GM19035 (cell line): Measurements from ENCODE around the gene RNF213.

ENCODE experiments used
- ATAC-seq: cut with Tn5 transposase; IDR thresholded peaks from one replicate; pipeline ENCODE4 v1.9.1; 2021; ENCODE audit not compliant: unreplicated experiment

The RNF213 gene

DNA sequence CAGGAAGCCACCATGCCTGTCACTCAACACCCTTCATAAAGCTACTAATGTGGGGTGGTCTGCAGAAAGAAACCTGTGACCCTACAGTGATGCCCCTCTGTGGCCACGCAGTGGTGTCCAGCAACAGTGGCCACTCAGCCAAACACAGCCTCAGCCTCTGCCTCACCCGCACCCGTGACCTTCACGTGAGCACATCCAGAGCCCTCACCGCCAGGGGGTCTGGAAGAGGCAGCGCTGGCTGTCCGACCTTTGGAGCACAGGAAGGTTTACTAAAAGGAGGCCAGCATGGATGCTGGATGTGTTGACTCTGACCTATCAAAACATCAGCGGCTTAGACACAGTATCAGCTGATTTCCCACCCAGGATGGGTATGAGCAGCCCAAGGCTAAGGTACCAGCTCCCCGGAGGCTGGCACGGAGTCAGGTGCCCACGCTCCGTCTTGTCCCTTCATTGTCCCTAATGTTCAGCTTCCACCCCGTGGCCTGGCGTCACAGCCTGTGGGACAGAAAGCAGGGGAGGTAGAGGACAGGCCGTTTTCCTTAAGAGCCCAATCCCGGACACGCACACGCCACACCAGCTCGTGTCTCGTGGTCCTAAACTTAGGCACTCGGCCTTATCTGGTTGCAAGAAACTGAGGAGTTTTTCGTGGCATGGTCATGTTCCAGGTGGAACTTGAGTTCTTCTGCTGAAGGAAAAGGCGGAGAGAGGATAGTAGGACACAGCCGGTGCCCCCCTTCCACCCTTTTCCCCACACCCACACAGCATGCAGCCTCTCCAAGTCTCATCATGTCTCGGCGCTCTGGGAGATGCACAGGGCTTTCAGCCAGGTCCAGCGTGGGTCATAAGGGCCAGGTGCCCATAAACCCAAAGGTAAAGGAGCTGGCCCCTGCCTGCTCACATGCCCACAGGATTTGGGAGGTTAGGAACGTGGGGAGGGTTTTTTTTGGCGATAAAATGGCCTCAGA lies 104.6 kb downstream of the RNF213 start:
- no peak for ATAC-seq

DNA sequence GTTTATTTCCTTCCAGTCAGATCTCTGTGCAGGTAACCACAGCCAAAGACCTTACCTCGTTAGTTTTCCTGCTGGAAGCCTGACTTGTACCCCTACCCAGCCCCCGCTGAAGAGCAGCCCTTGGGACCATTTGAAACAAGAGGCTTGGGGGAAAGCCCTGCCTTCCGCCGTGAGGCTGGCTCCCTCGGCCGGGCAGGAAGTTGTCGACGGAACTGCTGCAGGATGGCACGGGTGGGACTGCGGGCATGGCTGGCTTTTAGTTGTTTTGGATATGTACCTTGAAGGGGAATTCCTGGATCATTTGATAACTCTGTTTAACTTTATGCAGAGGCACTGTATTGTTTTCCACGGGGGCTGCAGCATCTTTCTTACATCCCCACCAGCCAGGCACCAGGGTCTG lies 105.3 kb downstream of the RNF213 start:
- no peak for ATAC-seq

DNA sequence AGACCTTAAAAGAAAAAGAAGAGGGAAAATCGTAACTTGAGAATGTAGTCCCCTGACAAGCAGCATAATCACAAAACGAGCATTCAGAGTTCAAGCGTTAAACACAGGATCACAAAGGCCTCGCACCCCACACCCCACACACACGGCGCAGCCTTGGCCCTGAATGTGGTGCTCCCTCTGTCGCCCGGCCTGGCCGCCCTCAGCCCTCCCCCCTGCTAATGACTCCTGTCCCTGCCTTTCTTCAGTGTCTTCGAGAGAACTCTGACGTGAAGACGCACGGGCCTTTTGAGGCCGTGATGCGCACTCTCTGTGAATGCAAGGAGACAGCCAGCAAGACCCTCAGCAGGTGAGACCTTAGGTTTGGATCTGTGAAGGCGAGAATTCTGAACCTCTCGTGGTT lies 106.9 kb downstream of the RNF213 start:
- ATAC-seq, result no peak

DNA sequence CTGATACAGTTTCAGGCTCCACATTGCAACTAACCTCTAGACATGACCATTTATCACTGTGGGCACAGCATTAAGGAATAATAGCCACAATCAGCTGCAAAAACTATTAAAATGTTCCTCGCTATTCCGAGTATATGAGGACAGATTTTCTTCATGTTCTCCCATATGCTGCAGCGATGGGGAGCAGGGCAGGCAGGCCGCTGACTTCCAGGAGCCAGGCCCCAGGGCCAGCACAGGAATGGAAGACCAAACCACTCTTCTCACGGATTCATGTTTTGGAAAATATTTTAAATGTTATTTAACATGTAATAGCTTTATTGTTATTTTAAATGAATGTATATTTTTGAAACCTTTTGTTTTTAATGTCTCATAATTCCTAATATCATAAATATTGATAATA lies 110.5 kb downstream of the RNF213 start:
- ATAC-seq, result no peak

DNA sequence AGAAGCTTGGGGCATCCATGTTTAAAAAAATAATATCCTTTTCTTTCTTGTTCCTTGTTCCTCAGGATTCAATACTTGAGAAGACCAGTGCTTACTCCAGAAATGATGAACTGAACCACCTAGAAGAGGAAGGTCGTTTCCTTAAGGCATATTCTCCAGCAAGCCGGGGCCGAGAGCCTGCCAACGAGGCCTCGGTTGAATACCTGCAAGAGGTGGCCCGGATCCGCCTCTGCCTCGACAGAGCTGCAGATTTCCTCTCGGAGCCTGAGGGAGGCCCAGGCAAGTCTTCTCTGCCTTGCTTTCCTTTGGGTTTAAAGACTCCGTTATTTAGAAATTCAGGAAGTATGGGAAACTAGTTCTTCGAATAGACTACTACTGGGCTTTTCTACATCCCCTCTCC lies 111.8 kb downstream of the RNF213 start:
- ATAC-seq, result no peak

DNA sequence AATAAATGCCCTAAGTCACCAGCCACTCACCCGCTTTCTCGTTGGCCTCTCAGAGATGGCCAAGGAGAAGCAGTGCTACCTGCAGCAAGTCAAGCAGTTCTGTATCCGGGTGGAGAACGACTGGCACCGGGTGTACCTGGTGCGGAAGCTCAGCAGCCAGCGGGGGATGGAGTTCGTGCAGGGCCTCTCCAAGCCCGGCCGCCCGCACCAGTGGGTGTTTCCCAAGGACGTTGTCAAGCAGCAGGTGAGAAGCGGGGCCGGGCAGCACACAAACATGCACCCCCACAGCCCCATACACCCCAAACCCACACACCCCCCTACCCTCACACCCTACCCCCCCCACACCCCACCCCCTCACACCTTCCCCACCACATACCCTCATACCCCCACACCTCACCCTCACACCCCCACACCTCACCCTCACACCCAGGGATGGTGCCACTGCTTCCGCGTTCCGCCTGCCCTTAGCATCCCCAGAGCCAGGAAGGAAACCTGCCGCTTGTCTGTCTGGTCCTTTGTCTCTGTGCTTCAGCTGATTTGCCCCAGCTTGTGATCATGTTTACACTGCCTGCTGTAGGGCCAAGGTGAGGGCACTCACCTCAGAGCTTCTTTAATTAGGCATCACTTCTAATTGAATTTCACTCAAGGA lies 112.4 kb downstream of the RNF213 start:
- no peak for ATAC-seq

DNA sequence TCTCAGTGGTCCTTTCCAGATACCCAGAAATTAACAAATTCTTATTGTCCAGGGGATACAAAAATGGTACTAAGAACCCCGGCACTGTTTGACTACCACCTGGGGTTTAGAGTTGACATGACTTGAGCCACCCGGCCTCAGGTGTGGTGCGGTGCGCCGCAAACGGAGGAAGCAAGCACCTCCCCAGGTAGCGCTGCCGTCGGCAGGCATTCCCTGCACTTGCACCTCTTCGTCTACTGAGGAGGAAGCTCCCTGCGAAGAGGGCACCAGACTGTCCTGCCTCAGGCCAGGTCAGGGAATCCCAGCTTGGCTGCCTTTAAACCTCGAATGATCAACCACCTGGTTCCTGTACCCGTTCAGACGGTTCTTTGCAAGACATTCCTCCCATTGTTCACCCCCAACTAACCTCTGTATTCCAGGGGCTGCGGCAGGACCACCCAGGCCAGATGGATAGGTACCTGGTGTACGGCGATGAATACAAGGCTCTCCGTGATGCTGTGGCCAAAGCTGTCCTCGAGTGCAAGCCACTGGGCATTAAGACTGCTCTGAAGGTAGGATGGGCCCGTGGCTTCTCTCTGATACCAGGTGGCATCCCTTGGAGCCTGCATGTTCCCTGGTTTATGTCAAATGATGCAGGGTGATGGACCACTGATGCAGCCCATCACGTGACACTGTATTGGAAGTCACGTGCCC lies 113.5 kb downstream of the RNF213 start:
- ATAC-seq, result no peak

DNA sequence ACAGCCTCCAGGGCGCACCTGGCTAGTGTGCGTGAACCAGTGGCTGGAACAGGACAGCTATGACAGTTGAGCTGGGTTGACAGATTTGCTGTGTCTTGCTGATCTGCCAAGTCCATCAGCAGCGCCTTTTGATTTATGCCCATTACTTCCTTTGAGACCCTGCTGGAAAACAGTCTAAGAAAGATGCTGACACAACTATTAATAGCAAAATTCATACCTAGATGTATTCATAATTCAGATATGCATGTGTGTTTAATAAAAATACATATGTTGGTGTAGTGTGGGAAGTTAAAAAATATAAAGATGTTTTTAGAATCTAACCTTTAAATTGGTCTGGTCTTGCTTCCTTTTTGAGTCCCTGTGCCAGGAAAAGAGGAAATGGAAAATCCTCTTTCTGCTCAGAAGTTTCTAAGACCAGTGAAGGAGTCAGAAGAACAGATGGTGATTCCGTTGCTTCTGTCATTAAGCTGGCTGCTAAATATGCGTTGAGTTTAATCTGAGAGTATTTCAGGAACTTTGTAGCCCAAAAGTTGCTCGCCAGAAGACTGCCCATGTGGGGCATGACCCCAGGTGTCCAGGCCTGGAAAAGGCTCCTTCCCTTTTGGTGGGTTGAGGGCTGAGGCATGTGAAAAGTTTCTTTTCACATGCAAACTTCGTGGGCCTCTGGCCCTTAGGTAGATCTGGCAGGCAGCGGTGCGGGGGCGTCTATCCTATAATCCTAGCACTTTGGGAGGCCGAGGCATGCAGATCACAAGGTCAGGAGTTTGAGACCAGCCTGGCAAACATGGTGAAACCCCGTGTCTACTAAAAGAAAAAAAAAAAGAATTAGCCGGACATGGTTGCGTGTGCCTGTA lies 114.3 kb downstream of the RNF213 start:
- no peak for ATAC-seq

DNA sequence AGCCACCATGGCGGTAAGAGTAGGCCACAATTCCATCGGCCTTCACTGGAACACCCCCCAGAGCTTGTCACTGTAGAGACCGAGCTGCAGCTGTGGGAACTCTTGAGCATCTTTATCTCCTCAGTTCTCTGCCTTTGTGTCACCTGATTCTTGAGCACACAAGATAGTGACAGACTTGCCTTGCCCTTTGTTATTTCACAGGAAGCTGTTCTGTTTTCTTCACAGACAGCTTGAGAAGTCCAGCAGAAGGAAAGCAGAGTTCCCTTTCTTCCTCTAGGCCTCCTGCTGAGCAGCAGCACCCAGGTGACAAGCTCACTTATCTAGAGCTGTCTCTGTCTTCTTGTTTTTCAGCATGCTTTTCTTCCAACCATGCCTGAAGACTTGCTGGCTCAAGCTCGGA lies 115.9 kb downstream of the RNF213 start:
- no peak for ATAC-seq

DNA sequence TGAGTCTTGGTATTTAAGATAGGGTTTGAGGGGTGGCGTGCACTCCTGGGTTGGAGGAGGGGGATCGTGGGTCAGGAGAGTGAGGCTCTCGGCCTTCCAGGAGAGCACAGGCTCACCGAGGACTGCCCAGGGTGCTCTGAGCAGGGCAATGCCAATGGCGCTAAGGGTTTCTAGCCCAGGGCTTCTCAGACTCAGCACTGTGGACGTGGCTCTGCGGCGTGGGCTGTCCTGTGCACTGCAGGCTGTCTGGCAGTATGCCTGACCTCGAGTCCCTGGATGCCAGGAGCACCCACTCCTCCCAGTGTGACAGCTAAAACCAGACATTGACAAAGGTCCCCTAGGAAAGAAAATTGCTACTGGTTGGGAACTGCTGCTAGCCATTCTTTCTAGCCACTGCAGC lies 117.1 kb downstream of the RNF213 start:
- no peak for ATAC-seq

DNA sequence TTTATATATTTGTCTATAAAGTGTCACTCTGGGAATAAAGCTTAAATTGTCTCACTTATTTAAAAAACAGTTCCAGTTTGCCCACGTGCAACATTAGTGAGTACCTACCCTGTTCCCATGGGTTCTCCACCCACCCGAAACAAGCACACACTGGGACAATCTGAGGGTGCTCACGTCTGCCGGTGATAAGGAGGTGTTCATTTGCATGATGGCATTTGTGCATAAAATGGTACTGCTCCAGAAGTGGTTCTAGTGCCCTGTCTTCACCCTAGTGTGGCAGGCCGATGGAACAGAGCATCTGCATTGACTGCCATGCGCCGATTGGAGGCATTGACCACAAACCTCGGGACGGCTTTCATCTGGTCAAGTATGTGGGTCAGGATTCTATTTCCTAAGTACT lies 118.7 kb downstream of the RNF213 start:
- no peak for ATAC-seq

DNA sequence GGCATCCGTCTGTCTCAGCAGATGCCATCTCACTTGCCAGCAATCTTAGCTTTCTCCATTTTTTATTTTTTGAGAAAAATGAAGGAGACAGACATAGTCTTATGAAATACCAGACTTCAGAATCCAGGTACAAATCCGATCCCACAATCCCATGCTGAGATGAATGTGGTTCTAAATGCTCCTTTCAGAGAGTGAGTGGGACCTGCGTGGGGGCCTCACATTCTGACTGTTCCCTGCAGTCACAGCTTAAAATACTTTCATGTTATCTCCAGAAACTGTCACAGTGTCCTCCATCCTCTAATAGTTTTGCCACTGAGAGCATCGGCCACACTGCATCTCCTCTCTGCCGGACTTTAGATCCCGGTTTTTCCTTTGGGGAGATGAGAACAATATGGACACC lies 119.4 kb downstream of the RNF213 start:
- no peak for ATAC-seq

DNA sequence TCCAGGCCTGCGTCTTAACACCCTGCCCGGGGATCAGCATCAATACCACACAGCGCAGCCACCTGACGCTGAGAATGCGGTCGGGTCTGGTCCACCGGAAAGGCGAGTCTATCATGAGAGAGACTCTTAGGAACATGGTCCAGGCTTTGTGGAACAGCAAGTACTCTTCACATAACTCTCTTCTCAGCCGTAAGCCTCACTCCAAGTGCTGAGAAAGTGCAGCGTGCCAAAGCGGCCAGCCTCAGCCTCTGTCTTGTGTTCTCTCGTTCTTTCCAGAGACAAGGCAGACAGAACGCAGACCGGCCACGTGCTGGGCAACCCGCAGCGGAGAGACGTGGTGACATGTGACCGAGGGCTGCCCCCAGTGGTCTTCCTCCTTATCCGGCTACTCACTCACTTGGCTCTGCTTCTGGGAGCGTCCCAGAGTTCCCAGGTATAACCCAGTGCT lies 119.9 kb downstream of the RNF213 start:
- no peak for ATAC-seq

DNA sequence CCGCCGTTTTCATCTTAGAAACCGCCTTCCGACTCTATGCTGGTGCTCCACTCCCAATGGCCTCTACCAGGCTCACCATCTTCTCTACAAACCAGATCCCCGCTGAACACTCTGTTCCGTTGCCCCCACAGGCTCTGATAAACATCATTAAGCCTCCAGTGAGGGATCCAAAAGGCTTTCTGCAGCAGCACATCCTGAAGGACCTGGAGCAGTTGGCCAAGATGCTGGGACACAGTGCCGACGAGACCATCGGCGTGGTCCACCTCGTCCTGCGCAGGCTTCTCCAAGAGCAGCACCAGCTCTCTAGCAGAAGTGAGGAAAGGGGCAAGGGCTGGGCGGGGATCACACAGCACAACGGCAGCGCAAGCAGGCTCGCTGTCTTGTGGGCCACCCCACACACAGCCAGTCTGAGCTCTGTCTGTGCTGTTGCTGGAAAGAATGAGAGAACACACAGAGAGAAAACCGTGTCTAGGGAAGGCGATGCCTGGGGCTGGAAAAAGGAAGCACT lies 120.8 kb downstream of the RNF213 start:
- ATAC-seq, result no peak

DNA sequence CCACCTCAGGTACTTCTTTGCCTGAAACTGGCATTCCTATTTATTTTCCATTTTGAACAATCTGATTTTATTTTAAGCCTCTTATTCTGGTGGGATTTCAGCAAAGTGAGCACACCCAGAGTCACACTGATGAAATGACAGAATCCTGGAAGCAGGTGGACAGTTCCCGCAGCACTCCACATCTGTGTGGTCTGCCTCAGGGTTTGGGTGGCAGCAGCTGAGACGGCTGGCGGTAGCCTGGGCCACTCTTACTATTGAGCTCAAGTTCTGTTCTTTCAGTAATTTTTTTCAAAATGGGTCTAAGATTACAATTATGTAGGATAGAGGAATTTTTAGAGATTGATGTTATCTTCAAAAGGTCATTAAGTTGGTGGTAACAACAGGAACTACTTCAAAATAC lies 121.8 kb downstream of the RNF213 start:
- ATAC-seq, result no peak

DNA sequence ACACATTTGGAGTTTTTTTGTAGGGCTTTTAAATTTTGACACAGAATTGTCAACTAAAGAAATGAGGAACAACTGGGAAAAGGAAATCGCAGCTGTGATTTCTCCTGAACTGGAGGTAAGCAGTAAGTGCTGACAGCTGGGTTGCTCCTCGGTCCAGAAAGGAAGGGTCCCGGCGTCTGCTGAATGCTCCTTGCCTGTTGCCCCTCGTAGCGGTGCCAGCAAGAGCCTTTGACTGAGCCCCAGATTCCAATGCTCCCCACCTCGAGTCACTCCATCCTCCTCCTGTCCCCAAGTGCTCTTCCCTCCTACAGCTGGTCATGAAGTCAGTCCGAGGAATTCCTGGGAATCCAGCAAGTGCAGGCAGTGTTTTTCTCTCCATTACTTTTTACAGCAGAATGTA lies 122.3 kb downstream of the RNF213 start:
- ATAC-seq, result no peak

DNA sequence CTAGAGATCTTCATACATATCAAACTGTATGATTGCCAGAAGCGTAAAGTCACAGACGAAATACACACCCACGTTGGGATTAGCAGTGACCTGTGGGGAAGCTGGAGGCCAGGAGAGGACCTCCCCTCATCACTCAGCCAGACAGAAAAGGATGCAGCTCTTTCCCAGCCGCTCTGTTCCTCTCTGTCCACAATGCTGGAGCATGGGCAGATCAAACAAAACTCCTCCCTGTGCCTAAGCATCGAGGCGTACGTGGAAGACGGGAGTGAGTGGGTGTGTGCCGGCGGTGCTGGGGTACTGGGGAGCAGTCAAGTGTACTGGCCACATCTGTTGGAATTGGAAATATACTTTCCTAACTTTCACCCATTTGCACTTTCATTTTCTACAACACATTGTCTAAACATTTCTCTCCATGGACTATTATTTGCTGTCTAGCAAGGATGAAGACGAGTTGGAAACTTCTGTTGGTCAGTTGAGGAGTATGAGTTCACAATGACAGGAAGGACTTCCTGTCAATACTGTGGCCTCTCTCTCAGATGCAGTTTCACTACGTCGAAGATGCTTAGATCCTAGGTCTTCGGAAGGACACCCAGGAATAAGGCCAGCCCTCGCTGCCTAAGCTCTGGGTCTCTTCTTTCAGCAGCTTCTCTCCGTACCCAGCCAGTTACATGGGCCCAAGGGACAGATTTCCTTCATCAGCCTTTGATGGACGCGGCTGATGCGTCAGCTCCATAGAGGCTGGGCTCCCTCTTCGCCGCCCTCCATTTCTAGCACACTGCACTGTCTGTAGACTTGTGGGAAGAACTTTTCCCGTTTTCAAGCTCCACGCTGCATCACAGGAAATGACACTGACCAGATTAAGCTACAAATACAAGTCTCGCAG lies 123.7 kb downstream of the RNF213 start:
- no peak for ATAC-seq

DNA sequence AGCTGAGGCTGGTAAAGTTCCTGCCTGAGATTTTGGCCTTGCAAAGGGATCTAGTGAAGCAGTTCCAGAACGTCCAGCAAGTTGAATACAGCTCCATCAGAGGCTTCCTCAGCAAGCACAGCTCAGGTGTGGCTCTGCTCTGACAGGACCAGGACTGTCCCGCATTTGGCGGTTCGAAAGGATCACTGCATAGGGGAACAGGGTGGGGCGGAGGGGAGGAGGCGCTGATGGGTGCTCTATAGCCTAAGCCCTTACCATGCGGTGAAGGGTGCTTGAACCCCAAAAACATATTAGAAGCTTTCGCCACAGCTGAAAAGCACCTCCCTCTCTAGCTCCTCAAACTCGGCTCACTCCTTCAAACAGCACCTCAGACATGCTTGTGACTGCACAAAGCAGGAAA lies 124.4 kb downstream of the RNF213 start:
- ATAC-seq, result no peak

DNA sequence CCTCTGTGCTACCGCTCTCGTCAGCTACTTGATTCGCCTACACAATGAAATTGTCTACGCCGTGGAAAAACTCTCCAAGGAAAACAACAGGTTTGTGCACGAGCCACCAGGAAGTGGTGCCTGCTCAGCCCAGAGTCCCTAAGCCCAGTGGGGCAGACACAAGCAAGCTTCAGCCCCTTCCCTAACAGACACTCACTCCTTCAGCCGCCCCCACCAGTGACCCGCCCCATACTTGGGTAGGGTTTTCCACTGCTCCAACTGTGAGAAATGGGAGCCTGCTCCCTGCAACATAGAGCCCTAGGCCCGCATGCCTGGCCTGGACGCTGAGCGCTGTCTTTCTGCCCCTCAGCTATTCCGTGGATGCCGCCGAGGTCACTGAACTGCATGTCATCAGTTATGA lies 125.7 kb downstream of the RNF213 start:
- no peak for ATAC-seq

DNA sequence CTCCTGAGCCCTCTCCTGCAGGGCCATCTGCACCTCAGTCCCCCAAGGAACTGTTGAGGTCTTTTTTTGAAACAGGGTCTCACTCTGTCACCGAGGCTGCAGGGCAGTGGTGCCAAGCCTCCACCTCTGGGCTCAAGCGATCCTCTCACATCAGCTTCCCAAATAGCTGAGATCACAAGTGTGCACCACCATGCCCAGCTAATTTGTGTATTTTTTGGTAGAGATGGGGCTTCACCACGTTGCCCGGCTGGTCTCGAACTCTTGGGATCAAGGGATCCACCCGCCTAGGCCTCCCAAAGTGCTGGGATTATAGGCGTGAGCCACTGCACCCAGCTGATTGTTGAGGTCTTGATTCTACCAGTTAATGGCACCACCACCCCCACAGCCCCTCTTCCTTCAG lies 126.4 kb downstream of the RNF213 start:
- ATAC-seq, result no peak
